Right ventricle myocardium inferior (tissue), 1 donor: ENCODE data around the gene PAK1. TPM values are rescaled to one million over a fixed set of nuclear protein-coding genes. Genes with fewer than 3 reads are reported as not detected.
"Not testable (repeated sequence)": the region's sequence is repeated elsewhere in the genome, so short reads cannot be mapped to it uniquely, and the experiment has no call there.

Source experiments
- ATAC-seq: fragments of 200-7000 bp; cut with Tn5 transposase; one replicate; pipeline ENCODE4 v1.9.1; 2020; ENCODE audit warnings: mild to moderate bottlenecking, moderate library complexity
- DNase-seq: peaks from one replicate; pipeline ENCODE4 v3.0.0; 2021; ENCODE audit errors: missing footprints
- intact Hi-C: fragments of 100-400 bp; cut with DNase I; formaldehyde crosslinking; loops from one replicate; pipeline ENCODE4 v1.11.0; 2022
- total RNA-seq: library from RNA; stranded (reverse); fragmentation: NEBNext Ultra II Directional; extraction: Animal tissue kit (Norgen Biotek cat#: 25700); gene quantifications from one replicate; pipeline ENCODE4 v1.2.1, GENCODE V29; 2021
- donor health status: DM: no; HTN: yes; CAD: no; lungs with severe emphysema.

PAK1 gene
- total RNA-seq, 1 donor from 2014 or later: 10.1 TPM

DNA sequence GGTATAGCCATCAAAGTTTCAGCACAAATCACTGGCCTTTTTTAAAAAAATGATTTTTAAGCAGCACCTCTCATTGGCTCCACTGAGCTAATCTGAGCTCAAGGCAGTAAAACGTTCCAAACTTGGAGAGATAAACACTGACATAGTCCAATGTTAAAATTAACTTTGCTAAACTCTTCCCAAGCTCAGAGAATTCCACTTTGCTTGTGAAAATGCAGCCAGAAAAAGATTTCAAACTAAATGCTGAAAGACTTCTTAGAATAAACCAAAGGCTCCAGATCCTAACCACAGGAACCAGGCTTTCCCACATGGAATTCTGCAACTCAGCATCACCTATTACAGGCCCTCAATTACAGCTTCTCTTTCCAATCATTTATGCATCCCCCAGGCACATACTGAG, 87.7 kb downstream of the PAK1 start:
- intact Hi-C loops: no loop called here
- no peak for DNase-seq
- peak; percentile 60 for ATAC-seq

DNA sequence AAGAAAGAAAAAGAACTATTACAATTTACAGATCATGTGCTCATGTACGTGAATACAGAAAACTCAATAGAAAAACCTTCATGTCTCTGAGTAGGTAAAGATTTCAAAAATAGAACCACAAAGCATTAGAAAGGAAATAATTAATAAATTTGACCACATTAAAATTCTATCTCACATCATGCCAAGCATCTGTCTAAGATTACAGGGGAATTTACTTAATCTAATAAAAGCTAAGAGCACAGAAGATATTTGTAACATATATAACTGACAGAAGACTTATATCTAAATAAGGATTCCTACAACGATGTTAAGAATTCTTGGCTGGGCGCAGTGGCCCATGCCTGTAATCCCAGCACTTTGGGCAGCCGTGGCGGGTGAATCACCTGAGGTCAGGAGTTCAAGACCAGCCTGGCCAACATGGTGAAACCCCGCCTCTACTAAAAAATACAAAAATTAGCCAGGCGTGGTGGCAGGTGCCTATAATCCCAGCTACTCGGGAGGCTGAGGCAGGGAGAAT, 88.6 kb downstream of the PAK1 start:
- ATAC-seq, DNase-seq, intact Hi-C loops: not testable (repeated sequence)

DNA sequence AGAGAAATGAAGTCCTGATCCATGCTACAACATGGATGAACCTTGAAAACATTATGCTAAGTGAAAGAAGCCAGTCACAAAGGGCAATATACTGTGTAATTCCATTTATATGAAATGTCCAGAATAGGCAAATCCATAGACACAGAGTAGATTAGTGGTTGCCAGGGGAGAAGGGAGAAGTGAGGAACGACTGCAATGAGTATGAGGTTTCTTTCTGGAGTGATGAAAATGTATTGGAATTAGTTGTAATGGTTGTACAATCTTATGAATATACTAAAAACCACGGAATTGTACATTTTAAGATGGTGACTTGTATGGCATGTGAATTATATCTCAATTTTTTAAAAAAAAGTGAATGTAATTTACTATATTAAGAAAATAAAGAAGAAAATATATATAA, 89.3 kb downstream of the PAK1 start:
- ATAC-seq (no peak), DNase-seq (no peak)
- intact Hi-C loops: no loop called here

DNA sequence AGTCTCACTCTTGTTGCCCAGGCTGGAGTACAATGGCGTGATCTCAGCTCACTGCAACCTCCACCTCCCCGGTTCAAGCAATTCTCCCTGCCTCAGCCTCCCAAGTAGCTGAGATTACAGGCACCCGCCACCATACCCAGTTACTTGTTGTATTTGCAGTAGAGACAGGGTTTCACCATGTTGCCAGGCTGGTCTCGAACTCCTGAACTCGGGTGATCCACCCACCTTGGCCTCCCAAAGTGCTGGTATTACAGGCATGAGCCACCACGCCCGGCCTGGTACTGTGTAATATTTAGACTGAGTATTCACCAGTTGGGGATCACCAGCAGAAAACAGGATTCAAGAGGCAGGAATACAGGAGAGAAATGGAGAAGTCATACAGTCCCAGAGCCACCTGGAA, 90.5 kb downstream of the PAK1 start:
- DNase-seq, intact Hi-C loops: not testable (repeated sequence)

DNA sequence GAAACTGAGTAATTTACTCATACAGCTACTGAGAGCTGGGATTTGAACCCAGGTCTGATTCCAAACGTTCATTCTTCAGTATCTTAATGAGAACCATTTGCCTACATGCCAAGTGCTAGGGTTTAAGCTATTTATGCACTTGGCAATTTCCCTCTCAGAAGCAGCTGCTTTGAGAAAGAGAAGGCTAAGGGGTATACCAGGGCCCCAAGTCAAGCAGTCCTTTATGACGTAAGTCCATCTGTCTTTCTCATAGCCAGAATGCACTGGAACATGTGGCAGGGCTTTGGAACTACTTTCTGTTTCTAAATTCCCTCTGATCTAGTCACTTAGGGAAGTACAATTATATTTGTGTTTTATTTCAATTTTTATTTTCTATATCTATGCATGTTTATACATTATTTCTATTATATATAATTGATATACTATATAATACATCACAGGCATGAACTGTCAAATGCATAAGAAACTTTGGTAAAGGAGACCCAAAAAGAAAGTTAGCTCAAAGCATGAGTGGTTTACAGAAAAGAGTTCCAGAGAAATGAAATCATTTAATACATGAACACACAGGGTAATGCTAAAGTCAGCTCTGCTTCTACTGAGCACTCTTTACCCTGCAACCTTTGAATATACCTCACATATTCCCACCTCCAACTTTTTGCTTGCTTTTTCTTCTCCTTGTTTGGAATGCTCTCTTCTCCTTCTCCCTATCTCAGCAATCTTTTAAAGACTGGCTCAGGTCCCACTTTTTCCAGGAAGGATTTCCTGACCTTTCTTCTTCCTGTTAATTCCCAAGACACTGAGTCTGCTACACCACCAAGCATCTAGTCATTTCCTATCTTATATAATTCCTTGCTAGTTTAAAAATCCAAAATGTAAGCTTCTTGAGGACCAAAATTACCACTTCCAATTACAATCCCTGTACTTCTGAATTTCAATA, 91.9 kb downstream of the PAK1 start:
- intact Hi-C loops: no loop called here
- ATAC-seq (no peak), DNase-seq (no peak)

More for the DNA sequence above, 90.5 kb downstream of the PAK1 start:
- not testable (repeated sequence) for ATAC-seq

DNA sequence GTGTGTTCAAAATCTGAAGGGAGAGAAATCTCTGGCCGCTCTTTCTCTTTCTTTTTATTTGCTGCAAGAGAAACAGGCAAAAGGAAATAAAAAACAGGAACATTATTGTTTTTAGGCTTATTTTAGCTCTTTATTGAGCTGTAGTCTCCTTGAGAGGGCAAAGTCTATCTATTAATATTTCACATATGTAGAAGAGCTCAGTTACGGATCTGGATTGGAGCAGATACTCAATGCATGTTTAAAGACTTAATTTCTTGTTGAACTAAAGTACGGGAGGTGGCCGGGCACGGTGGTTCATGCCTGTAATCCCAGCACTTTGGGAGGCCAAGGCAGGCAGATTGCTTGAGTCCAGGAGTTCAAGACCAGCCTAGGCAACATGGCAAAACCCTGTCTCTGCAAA, 94.0 kb downstream of the PAK1 start:
- DNase-seq: no peak
- no peak for ATAC-seq
- intact Hi-C loops: no loop called here

DNA sequence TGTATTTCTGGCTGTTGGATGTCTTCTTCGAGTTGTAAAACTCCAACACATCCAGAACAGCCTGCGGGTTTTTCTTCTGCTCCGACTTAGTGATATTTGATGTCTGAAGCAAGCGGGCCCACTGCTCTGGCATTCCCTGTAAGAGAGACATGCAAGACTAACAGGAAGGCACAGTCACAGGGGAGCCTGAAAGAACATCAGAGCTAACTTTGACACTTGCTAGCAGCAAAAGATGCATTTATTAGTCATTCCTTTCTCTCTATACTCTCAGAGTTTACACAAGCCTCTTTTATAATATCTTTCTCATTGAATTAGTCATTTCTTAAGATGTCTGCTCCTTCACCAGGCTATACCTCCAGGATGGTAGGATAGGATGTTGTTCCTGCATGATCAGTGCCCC, 94.6 kb downstream of the PAK1 start:
- DNase-seq (no peak), ATAC-seq (no peak)
- intact Hi-C loops: no loop called here

DNA sequence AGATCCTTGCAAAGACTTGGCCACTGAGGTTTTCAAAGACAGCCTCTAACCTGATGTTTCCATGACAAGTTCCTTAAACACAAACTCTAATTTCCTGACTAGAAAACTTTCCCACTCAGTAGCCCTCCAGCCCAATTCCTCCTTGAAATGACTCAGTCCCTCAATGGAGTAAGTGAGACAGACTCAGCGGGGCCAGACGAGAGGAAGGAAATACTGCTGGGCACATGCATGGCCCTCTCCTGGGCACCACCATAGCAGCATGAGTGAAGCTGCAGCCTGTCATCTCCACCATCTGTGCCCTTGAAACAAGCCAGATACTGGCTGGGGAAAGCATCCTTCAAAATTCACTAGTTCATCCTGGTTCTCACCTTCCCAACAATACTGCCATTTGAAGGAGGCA, 96.2 kb downstream of the PAK1 start:
- no peak for DNase-seq
- intact Hi-C loops: no loop called here
- ATAC-seq: no peak

DNA sequence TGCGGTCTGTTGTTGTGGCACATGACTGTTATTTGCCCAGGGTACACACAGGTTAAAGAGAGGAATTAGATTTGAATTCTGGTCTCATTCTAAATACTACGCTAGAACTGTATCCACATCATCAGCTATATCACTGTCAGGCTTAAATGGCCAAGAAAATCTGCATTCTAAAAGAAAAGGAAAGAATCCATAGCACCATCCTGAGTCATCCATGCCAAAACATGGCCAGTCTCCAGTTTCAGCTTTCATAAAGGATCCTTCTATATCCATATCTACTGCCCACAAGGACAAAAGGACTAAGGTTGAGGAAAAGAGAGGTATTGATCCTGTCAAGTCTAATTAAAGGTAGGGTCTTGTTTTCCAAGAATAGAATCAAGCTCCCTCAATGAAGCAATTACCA, 98.8 kb downstream of the PAK1 start:
- intact Hi-C loops: no loop called here
- DNase-seq: no peak
- no peak for ATAC-seq

DNA sequence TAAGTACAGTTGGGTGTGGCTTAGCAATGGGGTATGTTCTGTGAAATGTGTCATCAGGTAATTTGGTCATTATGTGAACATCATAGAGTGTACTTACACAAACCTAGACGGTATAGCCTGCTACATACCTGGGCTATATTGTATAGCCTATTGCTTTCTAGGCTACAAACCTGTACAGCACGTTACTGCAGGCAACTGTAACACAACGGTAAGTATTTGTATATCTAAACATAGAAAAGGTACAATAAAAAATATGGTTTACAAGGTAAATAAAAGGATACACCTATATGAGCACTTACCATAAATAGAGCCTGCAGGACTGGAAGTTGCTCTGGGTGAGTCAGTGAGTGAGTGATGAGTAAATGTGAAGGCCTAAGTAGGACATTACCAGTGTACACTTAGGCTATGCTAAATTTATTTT, 99.3 kb downstream of the PAK1 start:
- intact Hi-C loops: no loop called here
- DNase-seq: no peak
- ATAC-seq: no peak

DNA sequence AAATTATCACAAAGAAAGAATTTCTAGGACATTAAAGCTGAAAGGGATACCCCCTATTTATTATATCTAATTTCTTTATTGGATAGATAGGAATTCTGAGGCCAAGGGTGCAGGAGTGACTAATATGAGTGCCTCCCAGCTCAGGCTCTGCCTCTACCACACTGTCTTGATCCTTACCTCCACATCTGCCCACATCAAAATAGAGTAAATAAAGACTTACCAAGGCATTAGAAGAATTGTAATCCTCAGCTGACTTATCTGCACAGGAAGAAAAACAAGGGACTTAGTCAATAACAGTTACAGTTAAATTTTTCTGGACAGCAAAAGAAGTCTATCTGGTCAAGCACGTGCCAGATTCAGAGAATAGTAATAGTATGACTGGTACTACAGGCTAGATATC, 99.8 kb downstream of the PAK1 start:
- intact Hi-C loops: no loop called here
- DNase-seq: no peak
- ATAC-seq: no peak

DNA sequence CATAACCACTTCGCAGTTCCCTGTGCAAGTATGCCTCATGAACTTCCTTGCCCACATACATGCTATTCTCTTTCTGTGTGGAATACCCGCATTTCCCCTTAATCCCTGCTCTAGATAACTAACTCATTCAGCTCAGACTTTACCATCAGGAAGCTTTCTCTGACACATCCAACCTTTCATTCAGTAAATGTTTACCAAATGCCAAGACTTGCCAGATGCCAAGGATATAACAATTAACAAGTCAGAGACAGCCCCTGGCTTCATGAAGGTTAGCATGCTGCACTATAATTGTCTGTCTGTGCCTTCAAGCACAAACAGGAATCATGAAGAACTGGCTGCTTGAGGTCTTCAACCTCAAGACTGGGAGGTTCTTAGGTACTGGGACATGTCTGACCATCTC, 101.2 kb downstream of the PAK1 start:
- ATAC-seq: no peak
- intact Hi-C loops: no loop called here
- DNase-seq: no peak

DNA sequence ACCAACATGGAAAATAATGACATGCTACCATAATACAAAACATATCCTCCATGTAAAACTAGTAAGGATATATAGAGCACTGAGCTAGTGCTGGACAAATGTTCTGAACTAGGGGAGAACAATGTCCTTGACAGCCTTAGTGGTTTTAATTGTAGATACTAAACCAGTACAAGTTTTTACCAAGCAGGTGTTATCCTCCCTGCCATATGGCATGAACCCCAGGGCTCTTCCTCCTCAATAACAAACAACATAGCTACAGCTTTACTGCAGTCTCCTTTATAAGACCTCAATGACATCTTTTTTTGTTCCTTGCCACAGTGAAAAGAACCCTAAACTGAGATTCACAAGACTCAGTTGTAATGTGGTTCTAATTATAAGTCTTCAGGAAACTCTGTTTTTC, 102.2 kb downstream of the PAK1 start:
- intact Hi-C loops: no loop called here

DNA sequence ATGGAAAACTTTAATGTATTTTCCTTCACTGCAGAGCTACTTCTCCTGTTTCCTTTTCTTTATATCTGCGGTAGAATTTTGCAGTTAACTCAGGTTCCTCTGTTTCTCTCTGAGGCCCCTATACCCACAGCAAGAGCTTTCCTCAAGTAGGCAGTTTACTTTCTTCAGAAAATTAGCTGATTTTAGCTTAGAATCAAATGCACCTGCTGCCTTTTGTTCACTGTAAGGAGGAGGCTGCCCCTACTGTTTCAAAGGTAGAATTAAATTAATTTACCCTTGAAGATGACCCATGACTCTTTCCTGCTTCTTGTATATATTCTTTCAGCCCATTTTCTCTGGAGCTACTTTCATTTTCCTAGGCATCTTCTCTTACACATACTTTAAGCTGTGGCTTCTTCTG, 103.7 kb downstream of the PAK1 start:
- intact Hi-C loops: no loop called here
- ATAC-seq (no peak), DNase-seq (no peak)

More for the DNA sequence above, 102.2 kb downstream of the PAK1 start:
- ATAC-seq (no peak), DNase-seq (no peak)

DNA sequence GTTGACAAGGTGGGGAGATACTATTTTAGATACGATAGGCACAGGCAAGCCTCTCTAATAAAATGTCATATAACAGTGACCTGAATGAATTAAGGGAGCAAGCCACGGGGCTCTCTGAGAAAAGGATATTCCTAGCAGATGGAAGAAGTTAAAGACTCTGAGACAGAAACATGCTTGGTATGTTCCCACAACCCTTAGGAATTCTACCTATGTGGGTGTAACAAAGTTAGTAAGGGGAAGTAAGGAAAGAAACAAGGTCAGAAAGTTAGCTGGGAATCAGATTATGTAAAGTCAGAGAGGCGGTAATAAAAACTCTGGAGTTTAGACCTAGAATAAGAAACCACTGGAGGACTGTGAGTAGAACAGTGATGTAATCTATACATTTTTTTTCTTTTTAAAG, 112.7 kb downstream of the PAK1 start:
- DNase-seq (no peak), ATAC-seq (no peak)
- intact Hi-C loops: no loop called here

DNA sequence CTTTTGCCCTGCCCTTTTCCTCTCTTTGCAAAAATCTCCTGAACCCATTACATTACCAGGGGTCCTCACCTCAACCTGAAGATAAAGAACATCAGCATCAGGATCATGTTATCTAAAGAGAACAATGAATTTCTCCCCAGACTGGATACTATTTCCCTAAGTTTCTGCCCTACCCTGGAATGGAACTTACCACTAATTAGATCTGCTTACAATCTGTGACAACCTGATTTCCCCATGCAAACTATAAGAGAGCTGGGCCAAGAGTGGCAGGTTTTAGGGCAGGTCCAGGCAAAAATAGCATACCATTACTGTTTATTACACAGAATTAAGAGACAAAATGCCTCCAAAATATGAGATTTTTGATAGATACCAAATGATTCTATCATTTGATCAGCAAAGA, 114.4 kb downstream of the PAK1 start:
- intact Hi-C loops: no loop called here
- DNase-seq (no peak), ATAC-seq (no peak)

DNA sequence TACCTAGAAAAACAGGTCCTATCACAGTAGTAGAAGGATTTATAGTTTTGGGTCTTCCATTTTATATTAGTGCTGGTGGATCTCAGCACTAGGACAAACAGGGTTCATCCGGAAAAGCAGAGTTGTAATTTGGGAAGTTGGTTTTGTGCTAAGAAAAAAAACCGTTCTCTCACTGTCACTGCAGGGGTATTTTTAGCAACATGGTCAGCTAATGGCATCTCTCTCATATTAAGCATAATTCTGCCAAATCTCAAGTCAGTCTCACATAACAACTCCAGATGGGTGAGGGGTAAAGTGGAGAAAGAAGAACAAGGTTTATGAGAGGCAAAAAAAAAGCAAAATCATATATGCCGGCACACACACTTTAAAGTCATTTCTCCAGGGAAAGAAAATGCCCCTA, 120.8 kb downstream of the PAK1 start:
- ATAC-seq (no peak), DNase-seq (no peak)
- intact Hi-C loops: no loop called here

DNA sequence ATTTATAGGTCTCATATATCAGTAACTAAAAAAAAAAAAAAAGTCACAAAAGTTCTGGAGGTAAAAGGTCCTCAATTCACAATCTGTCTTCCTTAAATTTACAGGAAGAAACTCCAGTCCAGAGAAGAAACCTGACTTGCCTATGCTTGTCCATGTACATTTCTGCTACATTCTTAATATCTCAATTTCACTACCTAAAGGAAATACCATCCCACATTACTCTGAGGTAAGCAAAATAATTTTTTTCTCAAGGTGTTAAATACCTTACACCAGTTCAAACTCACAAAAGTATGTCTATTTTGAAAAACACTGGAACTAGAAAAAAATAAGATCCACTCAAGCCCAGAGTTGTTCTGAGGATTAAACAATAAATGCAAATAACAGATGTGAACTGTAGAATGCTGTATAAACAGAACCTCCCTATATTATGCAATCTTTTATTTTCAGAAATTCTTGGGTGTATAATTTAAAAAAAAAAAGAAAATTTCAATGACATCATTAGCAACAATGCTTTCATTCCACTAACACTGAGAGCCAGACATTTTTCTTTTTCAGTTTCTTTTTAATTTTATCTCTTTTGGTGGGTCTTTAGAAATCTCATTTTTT, 122.5 kb downstream of the PAK1 start:
- intact Hi-C loops: no loop called here
- ATAC-seq (no peak), DNase-seq (no peak)

DNA sequence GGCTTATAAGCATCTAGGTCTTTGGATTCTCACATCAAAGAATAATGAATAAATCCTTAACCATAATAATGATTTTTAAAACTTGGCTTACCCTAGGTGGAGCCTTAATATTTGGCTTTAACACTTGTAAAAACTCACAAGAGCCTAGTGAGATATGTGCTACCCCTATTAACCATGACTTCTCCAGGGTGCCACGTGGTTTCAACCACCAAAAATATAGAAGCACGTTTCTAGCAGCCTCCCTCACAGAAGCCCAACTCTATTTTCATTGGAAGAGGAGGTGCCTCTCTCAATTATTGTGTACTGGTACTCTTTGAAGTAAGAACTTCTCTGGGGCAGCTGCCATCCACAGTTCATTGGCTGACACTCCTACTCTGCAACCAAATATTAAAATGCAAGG, 125.9 kb downstream of the PAK1 start:
- intact Hi-C loops: no loop called here
- no peak for ATAC-seq
- no peak for DNase-seq

DNA sequence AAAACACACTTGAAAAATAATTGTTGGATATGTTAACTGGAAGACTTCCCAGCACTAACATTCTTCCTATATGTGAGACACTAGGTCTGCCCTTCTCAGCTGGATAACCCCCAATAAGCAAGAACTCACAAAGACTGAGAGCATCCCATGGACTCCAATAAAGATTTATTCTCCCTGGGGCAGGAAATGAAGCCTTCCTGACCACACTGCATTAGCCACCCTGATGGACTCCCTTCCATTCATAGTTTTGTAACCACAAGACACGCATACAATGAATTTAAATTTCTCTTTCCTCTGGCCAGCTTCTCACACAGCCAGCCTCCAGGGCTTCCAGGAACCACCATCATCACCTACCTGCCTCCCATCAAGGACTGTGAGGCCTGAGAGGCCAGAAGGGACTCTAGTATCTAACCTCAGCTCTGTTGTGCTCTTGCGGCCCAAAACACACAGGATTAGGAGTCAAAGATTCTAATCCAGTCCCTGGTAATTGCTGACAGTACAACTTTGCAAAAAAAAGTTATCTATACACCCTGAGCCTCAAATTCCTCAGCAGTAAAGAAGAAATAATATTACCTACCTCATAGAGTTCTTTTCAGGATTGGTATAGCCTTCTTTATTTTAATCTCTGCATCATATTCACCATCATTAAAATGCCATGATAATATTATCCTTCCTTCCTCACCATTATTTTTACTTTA, 126.8 kb downstream of the PAK1 start:
- DNase-seq (no peak), ATAC-seq (no peak)
- intact Hi-C loops: no loop called here
